IMR-90 (cell line): Measurements from ENCODE around the gene COX17. TPM values are rescaled to one million over a fixed set of nuclear protein-coding genes. Genes with fewer than 3 reads are reported as not detected.

Source experiments
- ATAC-seq: fragments of 200-7000 bp; cut with Tn5 transposase; 2 replicates; pipeline ENCODE4 v1.9.1; 2020; ENCODE audit warnings: low read depth, mild to moderate bottlenecking, moderate library complexity
- BruUV-seq: library from RNA; stranded (reverse); fragments of 400-500 nt; replicated peaks from 2 replicates; lab custom pipeline; 2021; lab: Mats Ljungman, UMichigan
- CTCF ChIA-PET: fragments of 300-600 bp; formaldehyde crosslinking; extraction: SDS; loops from one replicate; lab custom pipeline; 2021; ENCODE audit warnings: antibody characterized with exemption; lab: Yijun Ruan, JAX
- POLR2A ChIA-PET: fragments of 300-600 bp; sonication (Branson Sonifier 250); formaldehyde crosslinking; loops from one replicate; lab custom pipeline; 2022; ENCODE audit warnings: antibody characterized with exemption; ENCODE audit not compliant: unreplicated experiment; lab: Charles Lee
- DNase-seq: peaks from one replicate; pipeline ENCODE4 v3.0.0; 2013
- H2AFZ ChIP-seq: replicated peaks from 2 replicates; pipeline ENCODE3; 2013; ENCODE audit warnings: low read length, mild to moderate bottlenecking; ENCODE audit not compliant: poor library complexity
- H2AK5ac ChIP-seq: 2 replicates; pipeline ENCODE4 v1.6.1; 2013; ENCODE audit warnings: low read depth, low read length, inconsistent platforms
- H2AK9ac ChIP-seq: replicated peaks from 2 replicates; pipeline ENCODE3; 2013; ENCODE audit warnings: mild to moderate bottlenecking, low read depth, low read length, moderate library complexity; ENCODE audit not compliant: poor library complexity
- H2BK120ac ChIP-seq: 2 replicates; pipeline ENCODE4 v1.6.1; 2013; ENCODE audit warnings: low read depth, low read length, inconsistent platforms
- H2BK15ac ChIP-seq: 3 replicates; pipeline ENCODE4 v1.6.1; 2013; ENCODE audit warnings: low read depth, low read length, inconsistent platforms
- H2BK20ac ChIP-seq: 2 replicates; pipeline ENCODE4 v1.6.1; 2013; ENCODE audit warnings: low read depth, mild to moderate bottlenecking, inconsistent platforms, low read length, moderate library complexity
- H2BK5ac ChIP-seq: 2 replicates; pipeline ENCODE4 v1.6.1; 2013; ENCODE audit warnings: mild to moderate bottlenecking, low read depth, low read length, inconsistent platforms; ENCODE audit not compliant: poor library complexity, severe bottlenecking
- H3K14ac ChIP-seq: replicated peaks from 2 replicates; pipeline ENCODE4 v1.6.1; 2013; ENCODE audit warnings: low read depth, low read length, inconsistent platforms
- H3K18ac ChIP-seq: 2 replicates; pipeline ENCODE4 v1.6.1; 2013; ENCODE audit warnings: low read depth, low read length, control low read depth
- H3K23ac ChIP-seq: 2 replicates; pipeline ENCODE4 v1.6.1; 2013; ENCODE audit warnings: low read depth, low read length, inconsistent platforms
- H3K27ac ChIP-seq: 2 replicates; pipeline ENCODE4 v1.5.1; 2013; ENCODE audit warnings: mild to moderate bottlenecking, control low read depth, low read length; ENCODE audit not compliant: insufficient read depth
- H3K27me3 ChIP-seq: 2 replicates; pipeline ENCODE4 v1.6.1; 2013; ENCODE audit warnings: low read length; ENCODE audit not compliant: control insufficient read depth, insufficient read depth
- H3K36me3 ChIP-seq: 2 replicates; pipeline ENCODE4 v1.6.1; 2013; ENCODE audit warnings: low read length, mixed read lengths; ENCODE audit not compliant: control insufficient read depth, insufficient read depth
- H3K4ac ChIP-seq: 2 replicates; pipeline ENCODE4 v1.6.1; 2013; ENCODE audit warnings: low read depth, low read length, inconsistent platforms
- H3K4me1 ChIP-seq: 2 replicates; pipeline ENCODE4 v1.6.1; 2013; ENCODE audit warnings: low read length, mixed read lengths; ENCODE audit not compliant: control insufficient read depth, insufficient read depth
- H3K4me2 ChIP-seq: 2 replicates; pipeline ENCODE4 v1.6.1; 2013; ENCODE audit warnings: low read depth, mild to moderate bottlenecking, control low read depth, low read length, moderate library complexity
- H3K4me3 ChIP-seq: 2 replicates; pipeline ENCODE4 v1.5.1; 2013; ENCODE audit warnings: low read depth, mild to moderate bottlenecking, control low read depth, low read length, moderate library complexity; ENCODE audit not compliant: insufficient read depth
- H3K56ac ChIP-seq: 2 replicates; pipeline ENCODE4 v1.6.1; 2013; ENCODE audit warnings: low read length, inconsistent platforms; ENCODE audit not compliant: insufficient read depth; ENCODE audit errors: extremely low read depth
- H3K79me1 ChIP-seq, 2 experiments: 2 replicates each; pipeline ENCODE4 v1.6.1; 2013; ENCODE audit warnings: low read length in 2 of 2, inconsistent platforms in 1 of 2, low read depth in 1 of 2
- H3K9ac ChIP-seq: 2 replicates; pipeline ENCODE4 v1.6.1; 2013; ENCODE audit warnings: low read depth, low read length, control low read depth
- H3K9me1 ChIP-seq: 2 replicates; pipeline ENCODE4 v1.6.1; 2013; ENCODE audit warnings: low read length, inconsistent platforms; ENCODE audit not compliant: insufficient read depth
- H3K9me3 ChIP-seq: 2 replicates; pipeline ENCODE4 v1.6.1; 2013; ENCODE audit warnings: low read length; ENCODE audit not compliant: control insufficient read depth, insufficient read depth
- H4K20me1 ChIP-seq: 2 replicates; pipeline ENCODE4 v1.6.1; 2013; ENCODE audit warnings: low read length, inconsistent platforms; ENCODE audit not compliant: insufficient read depth
- H4K5ac ChIP-seq: 2 replicates; pipeline ENCODE4 v1.6.1; 2013; ENCODE audit warnings: mild to moderate bottlenecking, low read depth, low read length, control low read depth
- H4K8ac ChIP-seq, 2 experiments: 2 replicates each; pipeline ENCODE4 v1.6.1; 2013; ENCODE audit warnings: low read depth in 2 of 2, low read length in 2 of 2, control low read depth in 1 of 2, inconsistent platforms in 1 of 2
- H4K91ac ChIP-seq: 2 replicates; pipeline ENCODE4 v1.6.1; 2013; ENCODE audit warnings: low read depth, low read length, inconsistent platforms; ENCODE audit not compliant: insufficient read depth
- FOS ChIP-seq: fragments of 150-350 bp; IDR thresholded peaks from 2 replicates; pipeline ENCODE4 v1.6.1; 2016; ENCODE audit warnings: low read depth, low read length
- MAFK ChIP-seq: IDR thresholded peaks from 2 replicates; pipeline ENCODE4 v1.6.1; 2012; ENCODE audit warnings: low read depth, low read length, improper control_type of control experiment
- MAZ ChIP-seq: IDR thresholded peaks from 2 replicates; pipeline ENCODE4 v1.6.1; 2012; ENCODE audit warnings: low read depth, mild to moderate bottlenecking, low read length, improper control_type of control experiment, moderate library complexity, borderline replicate concordance
- MXI1 ChIP-seq: IDR thresholded peaks from 2 replicates; pipeline ENCODE4 v1.6.1; 2012; ENCODE audit warnings: low read depth, mild to moderate bottlenecking, low read length, moderate library complexity, borderline replicate concordance
- POLR2A ChIP-seq: IDR thresholded peaks from 2 replicates; pipeline ENCODE4 v1.6.1; 2012; ENCODE audit warnings: mild to moderate bottlenecking, low read depth, low read length
- RAD21 ChIP-seq: IDR thresholded peaks from 2 replicates; pipeline ENCODE4 v1.6.1; 2012; ENCODE audit warnings: low read length, improper control_type of control experiment
- WGBS, 2 experiments: methylation state at CpG; one replicate each; pipeline versions ENCODE4 v1.1.5 to v1.1.7; 2013; ENCODE audit warnings: missing lambda C conversion rate in 2 of 2; ENCODE audit not compliant: insufficient read length in 1 of 2; ENCODE audit errors: extremely low coverage in 2 of 2; 5-methylcytosine and 5-hydroxymethylcytosine counted together
- dilution Hi-C: fragments of 300-500 bp; cut with HindIII; formaldehyde crosslinking; loops from one replicate; pipeline ENCODE4 v1.14.3; 2018; ENCODE audit warnings: low sequenced_read_pairs; ENCODE audit not compliant: unreplicated experiment
- in situ Hi-C: fragments of 300-500 bp; cut with MboI; formaldehyde crosslinking; loops from 3 replicates; pipeline ENCODE4 v1.14.3; 2019; ENCODE audit warnings: low sequenced_read_pairs, inconsistent platforms, mixed read lengths
- intact Hi-C: fragments of 100-400 bp; cut with micrococcal nuclease; formaldehyde crosslinking; loops from 2 replicates; pipeline ENCODE4 v1.10.0; 2022
- polyA plus RNA-seq, 3 experiments: library from polyadenylated mRNA; depleted of rRNA; stranded (reverse); fragments of >200 nt; gene quantifications; 2 replicates each; pipeline ENCODE4 v1.2.3, GENCODE V29; 2012; ENCODE audit warnings: low replicate concordance in 1 of 3
- total RNA-seq: library from RNA; depleted of rRNA; stranded (reverse); fragments of >200 nt; gene quantifications from 2 replicates; pipeline ENCODE4 v1.2.3, GENCODE V29; 2012
- TF ChIP-seq, protein P1 (sequence below): fragments of 150-350 bp; IDR thresholded peaks from 2 replicates; pipeline ENCODE4 v1.6.1; 2017; ENCODE audit warnings: mild to moderate bottlenecking, antibody characterized with exemption, low read length, low read depth

COX17 gene
- total and polyA plus RNA-seq, 2 of the 4 experiments (the other 2 are of a cell fraction): 2.0 to 24.5 TPM

DNA sequence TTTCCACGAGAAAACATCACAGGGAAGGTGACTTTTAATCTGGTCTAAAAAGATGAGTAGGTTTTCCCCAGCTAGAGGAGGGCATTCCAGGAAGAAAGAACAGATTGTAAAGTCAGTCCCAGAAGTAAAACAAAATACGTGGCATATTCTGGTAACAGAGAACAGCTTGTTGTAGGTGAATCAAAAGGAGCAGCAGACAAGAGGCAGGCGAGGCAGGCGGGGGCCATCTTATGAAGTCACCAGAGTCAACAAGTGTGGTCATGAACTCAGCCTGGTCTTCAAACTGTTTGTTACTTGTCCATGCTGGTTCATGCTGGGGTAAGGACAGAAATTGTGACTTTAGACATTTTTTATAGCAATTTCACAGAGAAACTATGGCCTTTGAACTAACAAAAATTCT is 12.8 kb downstream of the COX17 start:
- Histone ChIP-seq H3K4me3 (no peak overlapping the region), H2AFZ (no peak overlapping the region), H4K5ac (no peak overlapping the region), H2BK20ac (no peak overlapping the region), H2BK120ac (no peak overlapping the region), H4K20me1 (no peaks in the 10 kb centered on the region), H2AK5ac (no peak overlapping the region), H3K14ac (no peak overlapping the region), H2BK5ac (no peak overlapping the region), H2AK9ac (no peak overlapping the region), H3K79me1 (no peaks in the 10 kb centered on the region), H3K27me3 (no peaks in the 10 kb centered on the region), H3K4me2 (no peak overlapping the region), H4K8ac (no peak overlapping the region), H3K9me3 (no peaks in the 10 kb centered on the region), H3K4ac (no peak overlapping the region), H3K9ac (no peak overlapping the region), H3K4me1 (peaks cover 2% of the 10 kb centered on the region; the same call in 1 of the 2 replicates), H2BK15ac (no peak overlapping the region), H3K56ac (no peak overlapping the region), H4K91ac (no peak overlapping the region), H3K23ac (no peak overlapping the region), H3K9me1 (no peaks in the 10 kb centered on the region), H3K27ac (no peak overlapping the region), H3K18ac (no peak overlapping the region), H3K36me3 (no peaks in the 10 kb centered on the region)
- BruUV-seq: no TSS peak
- POLR2A ChIA-PET: no interaction called here
- CTCF ChIA-PET: interaction anchor here (0.5 kb wide), 1 partner anchor 489 kb away, joined by 4 read pairs; no protein-coding TSS in a partner anchor
- DNase-seq (no peak), ATAC-seq (no peak)
- dilution Hi-C loops: no loop called here
- TF ChIP-seq POLR2A (no peak), MAZ (no peak), FOS (no peak), MAFK (no peak), RAD21 (no peak), MXI1 (no peak)
- TF ChIP-seq, protein P1, sequence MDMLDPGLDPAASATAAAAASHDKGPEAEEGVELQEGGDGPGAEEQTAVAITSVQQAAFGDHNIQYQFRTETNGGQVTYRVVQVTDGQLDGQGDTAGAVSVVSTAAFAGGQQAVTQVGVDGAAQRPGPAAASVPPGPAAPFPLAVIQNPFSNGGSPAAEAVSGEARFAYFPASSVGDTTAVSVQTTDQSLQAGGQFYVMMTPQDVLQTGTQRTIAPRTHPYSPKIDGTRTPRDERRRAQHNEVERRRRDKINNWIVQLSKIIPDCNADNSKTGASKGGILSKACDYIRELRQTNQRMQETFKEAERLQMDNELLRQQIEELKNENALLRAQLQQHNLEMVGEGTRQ: no peak
- intact Hi-C loops: no loop called here
- 90% methylated on average over 3 of the region's 4 CpGs; no CpG with 5 or more reads in 1 of the 2 experiments for WGBS, 2 experiments
- in situ Hi-C loops: no loop called here
